NCI-H2029 treated with DMSO at 0.1 percent for 48 hours (cell line): ENCODE data around the gene ABLIM1.

Experiments used
- DNase-seq: peaks from one replicate; lab custom pipeline; 2025; lab: John Stamatoyannopoulos, UW

The ABLIM1 gene

DNA sequence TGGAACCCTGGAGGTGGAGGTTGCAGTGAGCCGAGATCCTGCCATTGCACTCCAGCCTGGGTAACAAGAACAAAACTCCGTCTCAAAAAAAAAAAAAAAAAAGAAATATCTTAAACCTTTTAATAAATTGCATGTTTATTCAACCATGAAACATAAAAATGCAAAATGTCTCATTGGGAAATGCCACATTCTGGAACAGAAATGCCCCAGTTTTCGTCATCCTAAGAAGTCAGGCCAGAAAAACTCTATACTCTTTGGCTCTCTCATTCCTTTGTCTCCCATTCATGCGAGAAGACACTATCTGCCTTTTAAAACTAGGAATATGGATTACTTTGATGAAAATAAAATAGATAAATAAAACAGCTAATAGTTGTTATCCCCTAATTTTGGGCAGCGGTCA lies 21.5 kb upstream of the ABLIM1 start:
- DNase-seq: no peak

GRCh38 chr10:114678820-114679219 lies 20.7 kb upstream of the ABLIM1 start:
- no peak for DNase-seq

DNA sequence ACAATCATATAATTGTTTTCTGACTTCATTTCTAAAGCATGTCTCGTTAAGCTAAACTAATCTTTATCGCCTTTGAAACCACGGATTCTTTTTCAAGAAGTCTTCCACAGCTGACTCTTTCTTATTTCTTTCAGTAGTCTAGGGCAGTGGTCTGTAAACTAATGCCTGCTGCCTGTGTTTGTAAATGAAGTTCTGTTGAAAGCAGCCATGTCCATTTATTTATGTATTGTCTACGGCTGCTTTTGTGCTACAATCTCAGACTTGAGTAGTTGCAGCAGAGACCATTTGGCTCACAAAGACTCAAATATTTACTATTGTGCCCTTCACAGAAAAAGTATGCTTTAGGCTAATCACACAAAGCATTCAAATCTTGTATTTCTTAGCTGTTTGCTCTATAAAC lies 20.3 kb upstream of the ABLIM1 start:
- no peak for DNase-seq

GRCh38 chr10:114674346-114674745 lies 16.3 kb upstream of the ABLIM1 start:
- DNase-seq: no peak

- no peak for DNase-seq
Measured at GRCh38 chr10:114669648-114670047, 11.6 kb upstream of the ABLIM1 start.

DNA sequence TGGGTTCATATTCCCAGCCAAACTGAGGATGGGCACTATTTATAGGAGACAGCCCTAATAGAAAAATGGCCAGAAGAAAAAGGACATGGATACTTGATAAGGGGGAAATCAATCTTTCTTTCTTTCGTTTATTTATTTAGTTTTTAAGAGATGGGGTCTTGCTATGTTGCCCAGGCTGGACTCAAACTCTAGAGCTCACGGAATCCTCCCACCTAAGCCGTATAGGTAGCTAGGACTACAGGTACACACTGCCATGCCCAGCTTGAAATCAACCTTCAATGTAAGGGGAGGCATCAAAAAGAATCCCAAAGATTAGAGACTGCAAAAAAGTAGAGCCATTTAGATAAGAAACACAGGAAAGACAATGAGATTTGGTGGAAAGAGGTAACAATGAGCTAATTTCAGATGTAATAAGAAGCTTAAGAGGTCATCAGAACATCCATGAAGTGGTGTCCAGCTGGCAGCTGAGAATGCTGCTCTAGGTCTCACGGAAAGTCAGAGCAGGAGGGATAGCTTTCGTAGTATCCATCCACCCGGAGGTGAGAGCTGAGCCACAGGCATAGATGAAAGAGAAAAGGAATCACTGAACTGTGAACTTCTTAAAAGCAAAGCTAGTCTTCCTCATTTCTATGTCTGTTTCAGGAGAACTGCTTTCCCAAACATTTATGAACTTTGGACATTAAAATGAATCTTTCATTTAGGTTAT lies 10.5 kb upstream of the ABLIM1 start:
- no peak for DNase-seq

DNA sequence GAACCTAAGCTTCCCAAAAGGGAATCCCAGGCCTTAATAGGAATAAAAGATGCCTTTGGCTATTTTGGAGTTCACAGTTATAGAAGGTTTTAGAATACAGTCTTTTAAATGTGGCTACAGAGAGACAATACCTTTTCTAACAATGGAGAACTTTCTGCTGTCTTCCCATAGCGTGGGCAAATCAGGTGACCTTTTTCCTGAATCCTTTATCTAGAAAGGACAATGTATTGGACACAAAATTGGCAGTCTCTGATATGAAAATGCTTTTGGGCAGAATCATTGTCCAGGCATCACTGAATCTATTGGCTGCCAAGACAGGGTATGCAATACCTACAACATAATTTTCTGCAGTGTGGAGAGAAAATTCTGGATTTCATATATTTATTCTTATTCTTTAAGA lies 7.8 kb upstream of the ABLIM1 start:
- no peak for DNase-seq

DNA sequence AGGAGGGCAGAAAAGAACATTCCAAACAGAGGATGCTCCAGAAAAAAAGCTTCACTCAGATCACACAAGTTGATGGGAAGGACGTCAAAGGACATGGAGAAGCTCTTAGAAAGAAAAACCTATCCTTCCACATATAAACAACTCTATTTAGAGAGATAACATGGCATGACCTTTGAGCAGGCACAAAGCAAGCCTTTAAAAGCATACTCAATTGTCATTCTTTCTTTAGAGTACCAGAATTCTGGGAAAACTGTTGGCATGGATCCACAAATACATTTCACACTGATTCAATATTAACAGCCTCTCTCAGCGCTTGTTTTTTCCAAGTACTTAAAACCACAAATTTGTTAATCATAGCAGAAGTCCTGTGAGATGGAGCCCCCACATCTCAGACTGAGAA lies 7.3 kb upstream of the ABLIM1 start:
- DNase-seq: no peak

GRCh38 chr10:114664127-114664526 lies 6.1 kb upstream of the ABLIM1 start:
- DNase-seq: no peak

DNA sequence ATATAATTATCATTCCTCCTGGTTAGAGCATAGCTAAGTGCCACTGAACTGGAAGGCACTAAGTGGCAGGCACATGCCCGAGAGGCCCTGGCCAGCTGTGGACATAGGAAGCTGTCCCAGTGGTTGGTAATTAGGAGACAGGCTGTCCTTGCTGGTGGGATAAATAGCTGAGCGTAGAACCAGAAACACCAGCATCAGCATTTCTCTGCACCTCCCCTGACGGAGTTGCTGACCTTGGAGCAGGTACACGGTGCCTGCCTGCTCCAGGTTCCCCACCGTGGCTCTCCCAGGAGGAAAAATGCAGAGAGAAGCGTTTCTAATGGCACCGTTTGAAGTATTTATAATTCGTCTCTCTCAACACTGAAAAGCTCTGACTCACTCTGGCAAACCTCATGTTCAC lies 5.6 kb upstream of the ABLIM1 start:
- DNase-seq: no peak

DNA sequence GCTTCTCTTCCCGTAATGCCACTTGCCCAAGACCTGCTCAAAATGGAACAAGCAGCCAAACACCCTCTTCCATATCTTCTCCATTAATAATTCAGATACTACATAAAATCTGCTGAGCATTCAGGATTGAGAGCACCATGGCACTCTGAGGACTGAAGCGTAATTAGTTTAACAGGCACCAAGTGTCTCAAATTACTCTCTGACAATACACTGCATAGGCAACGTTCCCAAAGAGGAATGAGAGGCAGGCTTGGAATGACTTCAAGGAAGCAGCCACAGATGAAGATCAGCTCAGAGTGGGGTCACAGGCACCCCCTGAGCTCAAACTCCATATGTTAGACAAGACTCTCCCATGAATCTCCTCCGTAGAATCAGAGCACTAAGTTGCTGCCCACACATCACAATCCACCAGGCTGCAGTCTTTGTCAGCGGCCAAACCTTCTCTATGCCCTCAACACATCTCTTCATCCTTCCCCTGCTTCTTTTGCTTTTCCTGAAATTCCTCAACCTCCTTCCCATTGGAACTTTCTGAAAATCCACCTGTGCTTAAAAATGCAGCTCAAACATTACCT lies 4.7 kb upstream of the ABLIM1 start:
- DNase-seq: peak; percentile 32

- DNase-seq: no peak
Measured at GRCh38 chr10:114661212-114661880, 3.3 kb upstream of the ABLIM1 start.

GRCh38 chr10:114655671-114656070 lies 2.4 kb downstream of the ABLIM1 start:
- no peak for DNase-seq

GRCh38 chr10:114654822-114655575 lies 3.1 kb downstream of the ABLIM1 start:
- no peak for DNase-seq

DNA sequence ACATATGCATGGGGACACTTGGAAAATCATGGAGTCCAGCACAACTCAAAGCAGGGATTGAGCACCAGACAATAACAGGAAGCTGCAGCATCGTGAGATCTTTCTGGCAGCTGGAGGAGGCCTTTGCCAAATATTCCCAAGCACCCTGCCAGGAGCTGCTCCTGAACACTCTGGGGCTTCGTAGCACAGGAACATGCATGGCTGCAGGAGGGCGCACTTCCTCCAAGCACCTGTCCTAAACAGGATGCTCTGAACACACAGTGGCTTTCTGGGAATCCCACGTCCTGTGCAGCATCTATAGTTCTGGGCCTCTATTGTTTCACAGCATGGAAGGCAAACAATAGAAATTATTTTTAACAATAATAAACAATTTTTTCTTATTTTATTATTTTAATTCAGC lies 4.1 kb downstream of the ABLIM1 start:
- no peak for DNase-seq

DNA sequence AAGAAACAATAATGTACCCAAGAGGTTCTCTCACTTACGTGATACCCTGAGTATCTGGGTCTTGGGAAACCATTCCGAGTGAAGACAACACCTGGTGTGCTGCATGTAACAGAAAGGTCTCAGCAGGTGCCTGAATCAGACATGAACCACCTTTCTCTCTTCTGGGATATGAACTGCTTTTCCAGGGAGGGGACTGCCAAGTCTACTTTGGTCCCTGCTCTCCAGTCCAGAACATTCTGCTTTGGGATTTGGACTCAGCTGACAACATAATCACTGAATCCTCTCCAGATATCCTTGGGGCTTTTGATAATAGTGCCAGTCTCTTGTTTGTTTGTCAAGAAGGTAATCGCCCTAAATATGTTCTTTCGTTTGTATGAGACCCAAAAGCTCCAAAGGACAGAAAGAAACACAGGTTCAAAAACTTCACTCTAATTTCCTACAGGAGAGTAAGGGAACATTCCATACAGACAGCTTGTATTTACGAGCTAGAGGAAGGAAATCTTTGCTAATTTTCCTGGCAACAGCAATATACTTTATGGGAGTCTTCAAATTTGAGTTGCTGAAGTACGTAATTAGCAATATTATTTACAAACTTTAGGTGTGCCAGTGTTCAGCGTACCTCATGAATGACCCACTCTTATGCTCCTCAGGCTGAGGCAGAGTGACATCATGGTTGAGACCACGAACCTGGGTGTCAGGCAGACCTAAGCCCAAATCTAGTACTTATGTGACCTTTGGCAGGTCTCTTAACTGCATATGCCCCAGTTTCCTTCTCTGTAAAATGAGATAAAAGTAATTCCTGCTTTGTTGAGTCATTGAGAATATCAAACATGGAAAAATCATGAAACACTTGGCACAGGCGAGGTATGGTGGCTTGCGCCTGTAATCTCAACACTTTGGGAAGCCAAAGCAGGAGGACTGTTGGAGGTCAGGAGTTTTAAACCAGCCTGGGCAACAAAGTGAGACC lies 5.4 kb downstream of the ABLIM1 start:
- DNase-seq: no peak

DNA sequence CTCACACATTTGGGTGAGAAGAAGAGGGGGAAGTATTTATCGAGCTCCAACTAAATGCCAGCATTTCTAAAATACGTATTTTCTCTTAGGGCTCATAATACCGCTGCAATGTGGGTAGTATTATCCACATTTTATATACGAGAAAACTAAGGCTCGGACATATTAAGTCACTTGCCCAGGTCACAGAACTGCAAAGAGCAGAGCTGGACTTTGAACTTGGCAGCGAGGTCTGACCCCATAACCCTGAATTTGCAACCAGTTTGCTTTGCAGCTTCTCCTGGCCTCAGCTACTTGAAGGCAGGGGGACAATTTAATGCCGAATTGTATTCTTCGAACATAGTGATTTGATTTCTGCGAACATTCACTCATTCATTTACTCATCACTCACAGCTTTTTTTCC lies 7.2 kb downstream of the ABLIM1 start:
- DNase-seq: no peak

DNA sequence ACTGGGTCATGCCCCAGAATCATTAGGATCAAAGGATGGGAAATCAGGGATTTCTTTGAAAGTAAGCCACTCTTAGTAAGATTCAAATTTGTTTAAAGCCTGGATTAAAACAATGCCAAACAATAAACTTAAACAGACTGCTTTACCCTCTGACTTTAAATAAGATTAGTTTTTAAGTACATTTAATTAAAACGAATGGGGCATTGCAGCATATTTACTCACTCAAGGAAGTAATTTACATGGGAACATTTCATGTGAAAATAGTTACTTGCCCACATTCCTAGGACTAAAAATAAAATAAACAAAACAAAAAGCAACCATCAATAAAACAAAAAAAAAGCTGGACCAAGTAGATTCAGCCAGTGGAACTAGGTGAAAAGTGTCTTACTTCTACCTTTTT lies 7.8 kb downstream of the ABLIM1 start:
- DNase-seq: no peak

DNA sequence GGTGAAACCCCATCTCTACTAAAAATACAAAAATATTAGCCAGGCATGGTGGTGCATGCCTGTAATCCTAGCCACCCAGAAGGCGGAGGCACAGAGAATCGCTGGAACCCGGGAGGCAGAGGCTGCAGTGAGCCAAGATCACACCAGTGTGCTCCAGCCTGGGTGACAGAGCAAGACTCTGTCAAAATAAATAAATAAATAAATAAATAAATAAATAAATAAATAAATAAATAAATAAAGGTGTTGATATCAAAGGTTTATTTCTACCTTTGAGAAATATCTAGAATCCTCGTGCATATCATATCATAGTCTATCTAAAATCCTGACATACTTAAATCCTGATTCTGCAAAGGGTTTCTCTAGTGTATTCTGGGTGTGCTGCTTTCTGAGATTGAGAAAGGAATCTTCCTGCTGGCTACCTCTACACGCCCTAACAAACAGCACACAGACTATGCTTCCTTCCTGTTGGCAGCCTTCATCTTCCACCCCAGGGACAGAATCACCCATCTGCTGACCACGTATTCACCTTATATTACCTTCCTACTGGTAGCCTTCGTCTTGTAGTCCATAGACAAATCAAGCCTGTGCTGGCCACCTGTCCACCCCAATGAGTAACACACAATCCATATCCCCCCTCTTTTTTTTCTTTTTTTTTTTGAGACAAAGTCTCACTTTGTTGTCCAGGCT lies 8.7 kb downstream of the ABLIM1 start:
- no peak for DNase-seq

DNA sequence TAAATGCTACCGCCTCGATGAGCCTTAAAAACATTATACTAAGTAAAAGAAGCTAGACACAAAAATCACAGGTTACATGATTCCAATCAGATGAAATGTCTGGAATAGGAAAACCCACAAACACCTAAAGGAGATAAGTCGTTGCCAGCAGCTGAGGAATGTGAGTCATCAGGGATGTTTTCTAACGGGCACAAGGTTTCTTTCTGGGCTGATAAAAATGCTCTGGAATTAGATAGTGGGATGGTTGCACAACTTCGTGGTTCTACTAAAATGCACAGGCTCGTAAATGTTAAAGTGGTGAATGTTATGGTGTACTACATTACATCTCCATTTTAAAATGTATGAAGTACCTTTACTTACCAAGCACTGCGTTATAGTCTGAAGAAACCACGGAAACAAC lies 9.7 kb downstream of the ABLIM1 start:
- no peak for DNase-seq

GRCh38 chr10:114647545-114648138 lies 10.4 kb downstream of the ABLIM1 start:
- DNase-seq: no peak
